ENCODE results near the gene CD40.

Gene CD40

GRCh38 chr20:46113113-46113470 lies 5.0 kb upstream of the CD40 start:
- no peak for TF ChIP-seq TEAD4 (IDR thresholded peaks at IDR 0.05)
- TF ChIP-seq RAD21 (IDR thresholded peaks at IDR 0.05; ENCODE audit: low read depth) = no peak
- TF ChIP-seq FOXM1 (IDR thresholded peaks at IDR 0.05; ENCODE audit: borderline replicate concordance, low read depth) = no peak
- no peak for TF ChIP-seq CREB1 (IDR thresholded peaks at IDR 0.05; ENCODE audit: low read depth)
- TF ChIP-seq TAF1 (IDR thresholded peaks at IDR 0.05; ENCODE audit: low read depth) = no peak
- TF ChIP-seq ZBTB7A (IDR thresholded peaks at IDR 0.05; ENCODE audit: low read depth) = no peak
- TF ChIP-seq NFIC (IDR thresholded peaks at IDR 0.05) = no peak
- no peak for TF ChIP-seq YY1 (IDR thresholded peaks at IDR 0.05; ENCODE audit: low read depth)
- TF ChIP-seq CEBPB (IDR thresholded peaks at IDR 0.05) = no peak
- TF ChIP-seq REST (IDR thresholded peaks at IDR 0.05; ENCODE audit: low read depth) = no peak
- TF ChIP-seq MAX (IDR thresholded peaks at IDR 0.05) = no peak
- TF ChIP-seq USF1 (IDR thresholded peaks at IDR 0.05) = no peak
- no peak for TF ChIP-seq TCF12 (IDR thresholded peaks at IDR 0.05; ENCODE audit: low read depth)
- no peak for TF ChIP-seq EP300 (IDR thresholded peaks at IDR 0.05; ENCODE audit: borderline replicate concordance)

GRCh38 chr20:46114449-46114848 lies 3.7 kb upstream of the CD40 start:
- TF ChIP-seq CREB1 (IDR thresholded peaks at IDR 0.05; ENCODE audit: low read depth) = no peak

- no peak for TF ChIP-seq CEBPB (IDR thresholded peaks at IDR 0.05)
- TF ChIP-seq ZBTB7A (IDR thresholded peaks at IDR 0.05; ENCODE audit: low read depth) = no peak
- TF ChIP-seq YY1 (IDR thresholded peaks at IDR 0.05; ENCODE audit: low read depth) = no peak
- TF ChIP-seq EP300 (IDR thresholded peaks at IDR 0.05; ENCODE audit: borderline replicate concordance) = no peak
- TF ChIP-seq RAD21 (IDR thresholded peaks at IDR 0.05; ENCODE audit: low read depth) = no peak
- TF ChIP-seq REST (IDR thresholded peaks at IDR 0.05; ENCODE audit: low read depth) = no peak
- TF ChIP-seq TCF12 (IDR thresholded peaks at IDR 0.05; ENCODE audit: low read depth) = no peak
- no peak for TF ChIP-seq USF1 (IDR thresholded peaks at IDR 0.05)
- no peak for TF ChIP-seq CREB1 (IDR thresholded peaks at IDR 0.05; ENCODE audit: low read depth)
- TF ChIP-seq NFIC (IDR thresholded peaks at IDR 0.05) = no peak
- TF ChIP-seq MAX (IDR thresholded peaks at IDR 0.05) = no peak
- TF ChIP-seq TAF1 (IDR thresholded peaks at IDR 0.05; ENCODE audit: low read depth) = no peak
- no peak for TF ChIP-seq EGR1 (IDR thresholded peaks at IDR 0.05)
- TF ChIP-seq FOXM1 (IDR thresholded peaks at IDR 0.05; ENCODE audit: borderline replicate concordance, low read depth) = no peak
Observed at GRCh38 chr20:46118481-46119020, 437 bp downstream of the CD40 start.

GRCh38 chr20:46119028-46119546 lies 973 bp downstream of the CD40 start:
- TF ChIP-seq TEAD4 (IDR thresholded peaks at IDR 0.05) = no peak
- no peak for TF ChIP-seq CREB1 (IDR thresholded peaks at IDR 0.05; ENCODE audit: low read depth)
- TF ChIP-seq TCF12 (IDR thresholded peaks at IDR 0.05; ENCODE audit: low read depth) = no peak
- TF ChIP-seq YY1 (IDR thresholded peaks at IDR 0.05; ENCODE audit: low read depth) = no peak
- no peak for TF ChIP-seq USF1 (IDR thresholded peaks at IDR 0.05)
- TF ChIP-seq CEBPB (IDR thresholded peaks at IDR 0.05) = no peak
- no peak for TF ChIP-seq RAD21 (IDR thresholded peaks at IDR 0.05; ENCODE audit: low read depth)
- no peak for TF ChIP-seq ZBTB7A (IDR thresholded peaks at IDR 0.05; ENCODE audit: low read depth)
- TF ChIP-seq TAF1 (IDR thresholded peaks at IDR 0.05; ENCODE audit: low read depth) = no peak
- no peak for TF ChIP-seq EP300 (IDR thresholded peaks at IDR 0.05; ENCODE audit: borderline replicate concordance)
- no peak for TF ChIP-seq MAX (IDR thresholded peaks at IDR 0.05)
- TF ChIP-seq EGR1 (IDR thresholded peaks at IDR 0.05) = no peak
- no peak for TF ChIP-seq REST (IDR thresholded peaks at IDR 0.05; ENCODE audit: low read depth)
- no peak for TF ChIP-seq NFIC (IDR thresholded peaks at IDR 0.05)
- TF ChIP-seq FOXM1 (IDR thresholded peaks at IDR 0.05; ENCODE audit: borderline replicate concordance, low read depth) = no peak

Data from Ishikawa (cell line).